ENCODE results near the gene DCC. TPM values are rescaled to one million over a fixed set of nuclear protein-coding genes. Genes with fewer than 3 reads are reported as not detected.

Gene DCC
- total RNA-seq, 1 experiment from 2014 or later = not detected

DNA sequence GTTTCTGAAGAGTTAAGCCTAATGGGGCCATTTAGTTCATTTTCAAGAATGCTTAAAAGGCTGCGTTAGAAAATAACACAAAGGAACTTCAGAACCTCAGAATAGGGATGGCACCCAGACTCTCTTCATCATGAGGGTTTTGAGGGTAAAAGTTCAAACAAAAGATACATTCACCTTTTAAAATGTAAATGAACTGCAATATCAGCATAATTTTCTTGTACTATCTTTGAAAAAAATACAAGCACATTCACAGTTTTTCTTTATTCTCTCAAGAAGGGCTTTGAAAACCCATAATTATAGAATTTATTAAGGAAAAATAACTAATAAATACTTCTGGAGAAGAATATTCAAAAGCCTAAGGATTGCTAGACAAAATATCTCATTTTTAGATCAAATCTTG is 791.0 kb downstream of the DCC start:
- Histone ChIP-seq H2AFZ (ENCODE audit: low read depth, low read length, poor library complexity, severe bottlenecking) (no peak overlapping the region), H3K9me2 (ENCODE audit: insufficient read depth) (no peaks in the 10 kb centered on the region), H3K27ac (ENCODE audit: low read depth, low read length) (no peak overlapping the region), H3K27me3 (ENCODE audit: insufficient read depth, low read length) (no peaks in the 10 kb centered on the region), H4K20me1 (ENCODE audit: insufficient read depth) (no peaks in the 10 kb centered on the region), H3K9me3 (ENCODE audit: control insufficient read depth in 1 of 2, insufficient read depth in 1 of 2, low read depth in 1 of 2, low read length in 2 of 2) (peaks cover 19 to 31% of the 10 kb centered on the region in 2 experiments; a peak in 2 of 4 replicates), H3K79me2 (ENCODE audit: insufficient read depth, low read length) (no peaks in the 10 kb centered on the region), H3K36me3 (ENCODE audit: control insufficient read depth in 1 of 2, insufficient read depth in 2 of 2, low read length in 2 of 2) (no peaks in the 10 kb centered on the region), H3K4me2 (ENCODE audit: low read length) (no peak overlapping the region), H3K4me1 (ENCODE audit: control insufficient read depth in 1 of 2, insufficient read depth in 2 of 2, low read length in 2 of 2) (no peaks in the 10 kb centered on the region), H3K4me3 (replicated peaks in 1 of 2; ENCODE audit: low read depth in 1 of 2, low read length in 2 of 2) (no peak overlapping the region), H3K9ac (ENCODE audit: low read length) (no peak overlapping the region)
- no peak for TF ChIP-seq SIN3A (IDR thresholded peaks at IDR 0.05; ENCODE audit: low read depth)
- TF ChIP-seq, protein P1, sequence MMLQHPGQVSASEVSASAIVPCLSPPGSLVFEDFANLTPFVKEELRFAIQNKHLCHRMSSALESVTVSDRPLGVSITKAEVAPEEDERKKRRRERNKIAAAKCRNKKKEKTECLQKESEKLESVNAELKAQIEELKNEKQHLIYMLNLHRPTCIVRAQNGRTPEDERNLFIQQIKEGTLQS (IDR thresholded peaks at IDR 0.05) = no peak
- TF ChIP-seq TCF7L2 (IDR thresholded peaks at IDR 0.05; ENCODE audit: borderline replicate concordance, extremely low read depth, insufficient read depth, insufficient read length) = no peak
- no peak for TF ChIP-seq YY1 (IDR thresholded peaks at IDR 0.05; ENCODE audit: extremely low read depth, insufficient replicate concordance, low read depth, low read length)
- no peak for TF ChIP-seq JUND (IDR thresholded peaks at IDR 0.05)
- TF ChIP-seq EGR1 (IDR thresholded peaks at IDR 0.05; ENCODE audit: low read depth) = no peak
- TF ChIP-seq, protein P2, sequence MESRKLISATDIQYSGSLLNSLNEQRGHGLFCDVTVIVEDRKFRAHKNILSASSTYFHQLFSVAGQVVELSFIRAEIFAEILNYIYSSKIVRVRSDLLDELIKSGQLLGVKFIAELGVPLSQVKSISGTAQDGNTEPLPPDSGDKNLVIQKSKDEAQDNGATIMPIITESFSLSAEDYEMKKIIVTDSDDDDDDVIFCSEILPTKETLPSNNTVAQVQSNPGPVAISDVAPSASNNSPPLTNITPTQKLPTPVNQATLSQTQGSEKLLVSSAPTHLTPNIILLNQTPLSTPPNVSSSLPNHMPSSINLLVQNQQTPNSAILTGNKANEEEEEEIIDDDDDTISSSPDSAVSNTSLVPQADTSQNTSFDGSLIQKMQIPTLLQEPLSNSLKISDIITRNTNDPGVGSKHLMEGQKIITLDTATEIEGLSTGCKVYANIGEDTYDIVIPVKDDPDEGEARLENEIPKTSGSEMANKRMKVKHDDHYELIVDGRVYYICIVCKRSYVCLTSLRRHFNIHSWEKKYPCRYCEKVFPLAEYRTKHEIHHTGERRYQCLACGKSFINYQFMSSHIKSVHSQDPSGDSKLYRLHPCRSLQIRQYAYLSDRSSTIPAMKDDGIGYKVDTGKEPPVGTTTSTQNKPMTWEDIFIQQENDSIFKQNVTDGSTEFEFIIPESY (IDR thresholded peaks at IDR 0.05; ENCODE audit: extremely low read depth, insufficient replicate concordance, low read length) = no peak
- no peak for TF ChIP-seq FOSL1 (IDR thresholded peaks at IDR 0.05; ENCODE audit: low read depth)
- no peak for TF ChIP-seq POLR2AphosphoS5 (IDR thresholded peaks at IDR 0.05; ENCODE audit: low read depth, low read length)
- no peak for TF ChIP-seq EZH2 (IDR thresholded peaks at IDR 0.05)
- TF ChIP-seq, protein P3, sequence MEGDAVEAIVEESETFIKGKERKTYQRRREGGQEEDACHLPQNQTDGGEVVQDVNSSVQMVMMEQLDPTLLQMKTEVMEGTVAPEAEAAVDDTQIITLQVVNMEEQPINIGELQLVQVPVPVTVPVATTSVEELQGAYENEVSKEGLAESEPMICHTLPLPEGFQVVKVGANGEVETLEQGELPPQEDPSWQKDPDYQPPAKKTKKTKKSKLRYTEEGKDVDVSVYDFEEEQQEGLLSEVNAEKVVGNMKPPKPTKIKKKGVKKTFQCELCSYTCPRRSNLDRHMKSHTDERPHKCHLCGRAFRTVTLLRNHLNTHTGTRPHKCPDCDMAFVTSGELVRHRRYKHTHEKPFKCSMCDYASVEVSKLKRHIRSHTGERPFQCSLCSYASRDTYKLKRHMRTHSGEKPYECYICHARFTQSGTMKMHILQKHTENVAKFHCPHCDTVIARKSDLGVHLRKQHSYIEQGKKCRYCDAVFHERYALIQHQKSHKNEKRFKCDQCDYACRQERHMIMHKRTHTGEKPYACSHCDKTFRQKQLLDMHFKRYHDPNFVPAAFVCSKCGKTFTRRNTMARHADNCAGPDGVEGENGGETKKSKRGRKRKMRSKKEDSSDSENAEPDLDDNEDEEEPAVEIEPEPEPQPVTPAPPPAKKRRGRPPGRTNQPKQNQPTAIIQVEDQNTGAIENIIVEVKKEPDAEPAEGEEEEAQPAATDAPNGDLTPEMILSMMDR (IDR thresholded peaks at IDR 0.05 in 2 of 3, conservative IDR thresholded peaks at IDR 0.05 in 1 of 3; ENCODE audit: borderline replicate concordance in 1 of 3, insufficient read depth in 1 of 3, low read depth in 2 of 3, low read length in 2 of 3) = no peak
- TF ChIP-seq, protein P4, sequence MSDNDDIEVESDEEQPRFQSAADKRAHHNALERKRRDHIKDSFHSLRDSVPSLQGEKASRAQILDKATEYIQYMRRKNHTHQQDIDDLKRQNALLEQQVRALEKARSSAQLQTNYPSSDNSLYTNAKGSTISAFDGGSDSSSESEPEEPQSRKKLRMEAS (IDR thresholded peaks at IDR 0.05) = no peak
- no peak for TF ChIP-seq ELF1 (IDR thresholded peaks at IDR 0.05; ENCODE audit: borderline replicate concordance, low read depth)
- no peak for TF ChIP-seq RAD21 (IDR thresholded peaks at IDR 0.05; ENCODE audit: low read depth)
- TF ChIP-seq EZH2phosphoT487 (IDR thresholded peaks at IDR 0.05; ENCODE audit: borderline replicate concordance) = no peak
- TF ChIP-seq POLR2A (IDR thresholded peaks at IDR 0.05; ENCODE audit: borderline replicate concordance, extremely low read depth, insufficient read depth, insufficient read length) = no peak
- no peak for TF ChIP-seq SP1 (IDR thresholded peaks at IDR 0.05; ENCODE audit: low read depth)
- TF ChIP-seq, protein P5, sequence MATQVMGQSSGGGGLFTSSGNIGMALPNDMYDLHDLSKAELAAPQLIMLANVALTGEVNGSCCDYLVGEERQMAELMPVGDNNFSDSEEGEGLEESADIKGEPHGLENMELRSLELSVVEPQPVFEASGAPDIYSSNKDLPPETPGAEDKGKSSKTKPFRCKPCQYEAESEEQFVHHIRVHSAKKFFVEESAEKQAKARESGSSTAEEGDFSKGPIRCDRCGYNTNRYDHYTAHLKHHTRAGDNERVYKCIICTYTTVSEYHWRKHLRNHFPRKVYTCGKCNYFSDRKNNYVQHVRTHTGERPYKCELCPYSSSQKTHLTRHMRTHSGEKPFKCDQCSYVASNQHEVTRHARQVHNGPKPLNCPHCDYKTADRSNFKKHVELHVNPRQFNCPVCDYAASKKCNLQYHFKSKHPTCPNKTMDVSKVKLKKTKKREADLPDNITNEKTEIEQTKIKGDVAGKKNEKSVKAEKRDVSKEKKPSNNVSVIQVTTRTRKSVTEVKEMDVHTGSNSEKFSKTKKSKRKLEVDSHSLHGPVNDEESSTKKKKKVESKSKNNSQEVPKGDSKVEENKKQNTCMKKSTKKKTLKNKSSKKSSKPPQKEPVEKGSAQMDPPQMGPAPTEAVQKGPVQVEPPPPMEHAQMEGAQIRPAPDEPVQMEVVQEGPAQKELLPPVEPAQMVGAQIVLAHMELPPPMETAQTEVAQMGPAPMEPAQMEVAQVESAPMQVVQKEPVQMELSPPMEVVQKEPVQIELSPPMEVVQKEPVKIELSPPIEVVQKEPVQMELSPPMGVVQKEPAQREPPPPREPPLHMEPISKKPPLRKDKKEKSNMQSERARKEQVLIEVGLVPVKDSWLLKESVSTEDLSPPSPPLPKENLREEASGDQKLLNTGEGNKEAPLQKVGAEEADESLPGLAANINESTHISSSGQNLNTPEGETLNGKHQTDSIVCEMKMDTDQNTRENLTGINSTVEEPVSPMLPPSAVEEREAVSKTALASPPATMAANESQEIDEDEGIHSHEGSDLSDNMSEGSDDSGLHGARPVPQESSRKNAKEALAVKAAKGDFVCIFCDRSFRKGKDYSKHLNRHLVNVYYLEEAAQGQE (IDR thresholded peaks at IDR 0.05; ENCODE audit: low read depth) = no peak
- DNase-seq (ENCODE audit: low read depth, low spot score) (no peak), ATAC-seq (no peak)
- ChIA-PET RAD21 (ENCODE audit: low non-redundant PET in 1 of 2, low total read pairs in 2 of 2, uncharacterized antibody in 2 of 2, unreplicated experiment in 2 of 2) (no interaction called here), POLR2A (no interaction called here), CTCF (no interaction called here)
- no TSS peak for BruUV-seq (replicated peaks)
- intact Hi-C loops (cut with micrococcal nuclease) = no loop called here

Measured in HCT116 (cell line).